Activated gamma-delta T cell treated with Interleukin-2 at 50 U/mL for 16 hours (primary cell): ENCODE measurements around the gene CLBA1.
"Not testable (repeated sequence)": the region's sequence is repeated elsewhere in the genome, so short reads cannot be mapped to it uniquely, and the experiment has no call there.

Source experiments
- DNase-seq: peaks from one replicate; pipeline ENCODE4 v3.0.0-alpha.2; 2020

CLBA1 gene

DNA sequence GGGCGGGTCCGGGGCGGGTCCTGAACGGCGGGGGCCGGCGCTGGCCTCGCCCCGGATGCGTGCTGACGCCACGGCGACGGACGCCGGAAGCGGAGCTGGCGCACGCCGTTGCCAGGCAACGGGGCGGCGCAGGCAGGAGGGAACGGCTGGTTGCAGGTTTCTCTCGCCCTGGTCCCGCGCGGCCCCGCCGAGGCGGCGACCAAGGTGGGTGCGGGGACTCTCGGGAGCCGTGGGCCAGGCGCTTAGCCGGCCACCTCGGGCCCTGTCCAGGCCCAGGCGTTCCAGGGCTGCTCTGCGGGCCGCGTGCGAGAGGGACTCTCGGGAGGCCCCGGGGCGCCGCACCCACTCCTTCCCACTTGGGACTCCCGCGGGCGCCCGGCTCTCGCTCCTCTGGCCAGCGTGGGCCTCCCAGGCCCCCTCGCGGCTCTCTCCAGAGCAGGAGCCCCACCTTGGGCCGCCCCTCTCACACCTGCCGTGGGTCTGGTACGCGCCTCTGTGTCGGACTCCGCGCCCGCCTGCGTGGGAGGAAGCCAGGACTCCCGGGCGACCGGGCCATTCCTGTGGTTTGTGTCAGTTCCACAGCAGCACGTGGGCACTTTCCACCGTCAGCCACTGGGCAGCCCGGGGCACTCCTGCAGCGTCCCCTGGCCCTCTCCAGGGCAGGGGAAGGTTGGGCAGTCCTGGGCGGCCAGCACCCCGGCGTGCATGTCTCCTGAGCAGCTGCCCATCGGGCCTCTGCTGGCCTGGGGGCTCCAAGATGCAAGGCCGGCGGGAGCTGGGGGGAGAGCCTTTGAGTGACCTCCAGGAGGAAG is at the start of gene CLBA1:
Gene CLBA1, plus strand, starts transcription at position 114 of the 812 bp plus-strand sequence. Its CDS starts 644 bp downstream, at position 758.
- peak; percentile 83 for DNase-seq

DNA sequence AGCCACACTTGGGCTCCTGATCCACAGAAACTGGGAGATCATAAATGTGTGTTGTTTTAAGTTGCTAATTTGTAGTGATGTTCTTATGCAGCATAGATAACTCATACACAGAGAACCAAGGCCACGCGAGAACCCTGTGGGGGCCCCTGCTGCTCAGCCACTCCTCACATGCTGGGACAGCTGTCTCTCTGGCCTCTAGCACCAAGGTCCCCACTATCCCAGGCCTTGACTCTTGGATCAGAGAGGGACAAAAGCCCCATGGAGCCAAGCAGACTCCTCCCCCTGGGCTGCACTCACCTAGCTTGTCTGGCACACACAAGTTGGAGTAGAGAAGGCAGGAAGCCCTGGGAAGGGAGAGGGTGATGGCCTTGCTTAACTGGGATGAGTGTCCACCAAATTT is 49.6 kb upstream of the CLBA1 start:
- peak; percentile 2 for DNase-seq

GRCh38 chr14:104936361-104937155 is 49.0 kb upstream of the CLBA1 start:
- no peak for DNase-seq

DNA sequence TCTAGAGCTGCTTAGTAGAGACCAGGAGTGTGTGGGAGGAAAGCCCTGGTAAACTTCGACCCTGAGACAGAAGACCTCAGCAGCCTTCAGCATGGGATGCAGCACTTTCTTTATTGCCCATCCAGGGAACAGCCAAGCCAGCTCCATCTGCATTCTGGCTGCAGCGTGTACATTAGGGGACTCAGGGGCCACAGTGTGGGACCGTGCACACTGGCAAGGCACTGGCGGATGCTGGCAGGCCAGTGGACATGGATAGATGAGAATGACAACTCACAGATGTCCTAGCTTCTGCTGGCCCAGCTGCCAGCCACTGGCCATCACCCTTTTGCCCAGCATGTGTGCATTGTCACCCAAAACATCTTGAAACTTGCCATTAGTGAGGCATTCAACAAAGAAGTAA is 48.4 kb upstream of the CLBA1 start:
- DNase-seq: no peak

- DNase-seq: no peak
Observed at GRCh38 chr14:104937694-104938365, 47.8 kb upstream of the CLBA1 start.

GRCh38 chr14:104938436-104938835 is 47.2 kb upstream of the CLBA1 start:
- no peak for DNase-seq

- DNase-seq: no peak
Observed at GRCh38 chr14:104938960-104939359, 46.6 kb upstream of the CLBA1 start.

GRCh38 chr14:104939666-104940410 is 45.8 kb upstream of the CLBA1 start:
- no peak for DNase-seq

DNA sequence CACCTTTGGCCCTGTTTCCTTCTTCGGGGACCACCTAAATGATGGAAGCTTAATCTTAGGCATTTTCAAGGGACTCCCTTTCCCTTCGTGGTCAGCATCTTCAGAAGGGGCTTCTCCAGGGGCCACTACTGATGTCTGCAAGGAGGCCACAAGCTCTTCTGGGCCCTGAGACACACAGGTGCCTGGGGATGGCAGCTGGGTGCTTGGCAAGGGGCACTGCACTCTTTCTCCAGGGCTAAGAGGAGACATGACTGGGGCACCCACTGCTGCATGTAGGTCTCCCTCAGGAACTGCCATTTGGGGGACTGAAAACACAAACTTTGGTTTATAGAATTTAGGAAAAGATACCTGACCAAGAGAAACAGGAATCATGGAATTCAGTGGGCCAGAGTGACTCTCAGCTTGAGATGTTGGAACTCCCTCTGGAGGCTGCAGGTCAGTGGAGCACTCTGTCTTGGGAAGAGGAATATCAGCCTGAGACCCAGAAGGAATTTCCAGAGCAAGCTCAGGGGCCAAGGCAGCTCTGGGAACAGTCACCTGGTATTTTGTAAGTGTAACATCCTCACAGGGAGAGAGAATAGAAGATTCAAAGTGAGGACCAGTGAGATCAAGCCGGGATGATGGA is 45.0 kb upstream of the CLBA1 start:
- DNase-seq: no peak

- DNase-seq: no peak
Observed at GRCh38 chr14:104941508-104942365, 43.9 kb upstream of the CLBA1 start.

GRCh38 chr14:104942586-104942985 is 43.0 kb upstream of the CLBA1 start:
- no peak for DNase-seq

DNA sequence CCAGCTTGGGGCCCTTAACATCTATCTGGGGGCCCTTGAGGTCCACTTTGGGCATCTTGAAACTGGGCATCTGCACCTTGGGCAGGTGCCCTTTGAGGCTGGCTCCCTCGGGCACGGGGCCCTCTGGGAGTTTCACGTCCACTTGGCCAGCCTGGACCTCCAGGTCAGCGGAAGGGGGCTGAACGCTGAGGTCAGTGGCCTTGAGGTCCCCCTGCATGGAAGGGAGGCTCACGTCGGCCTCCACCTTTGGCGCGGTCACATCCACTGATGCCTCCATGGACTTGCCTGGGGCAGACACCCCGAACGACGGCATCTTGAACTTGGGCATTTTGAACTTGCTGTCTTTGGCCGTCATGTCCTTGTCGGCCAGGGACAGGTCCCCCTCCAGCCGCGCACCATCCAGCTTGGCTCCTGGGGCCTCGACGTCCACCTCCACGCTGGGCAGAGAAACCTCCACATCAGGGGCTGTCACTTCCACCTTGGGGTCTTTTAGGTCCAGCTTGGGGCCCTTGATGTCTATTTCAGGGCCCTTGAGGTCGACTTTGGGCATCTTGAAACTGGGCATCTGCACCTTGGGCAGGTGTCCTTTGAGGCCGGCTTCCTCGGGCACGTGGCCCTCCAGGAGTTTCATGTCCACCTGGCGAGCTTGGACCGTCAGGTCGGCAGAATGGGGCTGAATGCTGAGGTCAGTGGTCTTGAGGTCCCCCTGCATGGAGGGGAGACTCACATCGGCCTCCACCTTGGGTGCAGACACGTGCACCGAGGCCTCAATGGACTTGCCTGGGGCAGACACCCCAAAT is 42.2 kb upstream of the CLBA1 start:
- DNase-seq: not testable (repeated sequence)

GRCh38 chr14:104944016-104944308 is 41.6 kb upstream of the CLBA1 start:
- DNase-seq: not testable (repeated sequence)

GRCh38 chr14:104944436-104945205 is 41.0 kb upstream of the CLBA1 start:
- not testable (repeated sequence) for DNase-seq

DNA sequence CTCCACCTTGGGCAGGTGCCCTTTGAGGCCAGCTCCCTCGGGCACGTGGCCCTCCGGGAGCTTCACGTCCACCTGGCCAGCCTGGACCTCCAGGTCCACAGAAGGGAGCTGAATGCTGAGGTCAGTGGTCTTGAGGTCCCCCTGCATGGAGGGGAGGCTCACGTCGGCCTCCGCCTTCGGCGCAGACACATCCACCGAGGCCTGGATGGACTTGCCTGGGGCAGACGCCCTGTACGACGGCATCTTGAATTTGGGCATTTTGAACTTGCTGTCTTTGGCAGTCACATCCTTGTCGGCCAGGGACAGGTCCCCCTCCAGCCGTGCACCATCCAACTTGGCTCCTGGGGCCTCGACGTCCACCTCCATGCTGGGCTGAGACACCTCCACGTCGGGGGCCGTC is 40.3 kb upstream of the CLBA1 start:
- not testable (repeated sequence) for DNase-seq

DNA sequence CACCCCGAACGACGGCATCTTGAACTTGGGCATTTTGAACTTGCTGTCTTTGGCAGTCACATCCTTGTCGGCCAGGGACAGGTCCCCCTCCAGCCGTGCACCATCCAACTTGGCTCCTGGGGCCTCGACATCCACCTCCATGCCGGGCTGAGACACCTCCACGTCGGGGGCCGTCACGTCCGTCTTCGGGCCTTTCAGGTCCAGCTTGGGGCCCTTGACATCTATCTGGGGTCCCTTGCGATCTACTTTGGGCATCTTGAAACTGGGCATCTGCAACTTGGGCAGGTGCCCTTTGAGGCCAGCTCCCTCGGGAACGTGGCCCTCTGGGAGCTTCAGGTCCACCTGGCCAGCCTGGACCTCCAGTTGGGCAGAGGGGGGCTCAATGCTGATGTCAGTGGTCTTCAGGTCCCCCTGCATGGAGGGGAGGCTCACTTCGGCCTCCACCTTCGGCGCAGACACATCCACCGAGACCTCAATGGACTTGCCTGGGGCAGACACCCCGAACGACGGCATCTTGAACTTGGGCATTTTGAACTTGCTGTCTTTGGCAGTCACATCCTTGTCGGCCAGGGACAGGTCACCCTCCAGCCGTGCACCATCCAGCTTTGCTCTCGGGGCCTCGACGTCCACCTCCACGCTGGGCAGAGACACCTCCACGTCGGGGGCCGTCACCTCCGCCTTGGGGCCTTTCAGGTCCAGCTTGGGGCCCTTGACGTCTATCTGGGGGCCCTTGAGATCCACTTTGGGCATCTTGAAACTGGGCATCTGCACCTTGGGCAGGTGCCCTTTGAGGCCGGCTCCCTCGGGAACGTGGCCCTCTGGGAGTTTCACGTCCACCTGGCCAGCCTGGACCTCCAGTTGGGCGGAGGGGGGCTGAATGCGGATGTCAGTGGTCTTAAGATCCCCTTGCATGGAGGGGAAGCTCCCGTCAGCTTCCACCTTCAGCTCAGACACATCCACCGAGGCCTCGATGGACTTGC is 39.3 kb upstream of the CLBA1 start:
- DNase-seq: not testable (repeated sequence)

DNA sequence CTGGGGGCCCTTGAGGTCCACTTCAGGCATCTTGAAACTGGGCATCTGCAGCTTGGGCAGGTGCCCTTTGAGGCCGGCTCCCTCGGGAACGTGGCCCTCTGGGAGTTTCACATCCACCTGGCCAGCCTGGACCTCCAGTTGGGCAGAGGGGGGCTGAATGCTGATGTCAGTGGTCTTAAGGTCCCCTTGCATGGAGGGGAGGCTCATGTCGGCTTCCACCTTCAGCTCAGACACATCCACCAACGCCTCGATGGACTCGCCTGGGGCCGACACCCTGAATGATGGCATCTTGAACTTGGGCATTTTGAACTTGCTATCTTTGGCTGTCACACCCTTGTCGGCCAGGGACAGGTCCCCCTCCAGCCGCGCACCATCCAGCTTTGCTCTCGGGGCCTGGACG is 38.4 kb upstream of the CLBA1 start:
- DNase-seq: not testable (repeated sequence)
